Tibial nerve (tissue), 3 donors: Measurements from ENCODE around the gene CCNF.

Source experiments
- POLR2A ChIP-seq, 2 donors: fragments of 450-650 bp; IDR thresholded peaks; one replicate each; pipeline ENCODE4 v1.6.1; 2017; ENCODE audit warnings: antibody characterized with exemption in 2 of 2, mild to moderate bottlenecking in 2 of 2, moderate library complexity in 2 of 2
- TF ChIP-seq, protein P1 (sequence below), 5 experiments: fragments of 200-600 bp in 3 of 5; fragments of 450-650 bp in 2 of 5; sonication (generic) in 3 of 5; IDR thresholded peaks; one replicate each; pipeline ENCODE4 v1.5.1; 2016 to 2019; ENCODE audit warnings: antibody characterized with exemption in 5 of 5, mild to moderate bottlenecking in 3 of 5, moderate library complexity in 2 of 5

DNA sequence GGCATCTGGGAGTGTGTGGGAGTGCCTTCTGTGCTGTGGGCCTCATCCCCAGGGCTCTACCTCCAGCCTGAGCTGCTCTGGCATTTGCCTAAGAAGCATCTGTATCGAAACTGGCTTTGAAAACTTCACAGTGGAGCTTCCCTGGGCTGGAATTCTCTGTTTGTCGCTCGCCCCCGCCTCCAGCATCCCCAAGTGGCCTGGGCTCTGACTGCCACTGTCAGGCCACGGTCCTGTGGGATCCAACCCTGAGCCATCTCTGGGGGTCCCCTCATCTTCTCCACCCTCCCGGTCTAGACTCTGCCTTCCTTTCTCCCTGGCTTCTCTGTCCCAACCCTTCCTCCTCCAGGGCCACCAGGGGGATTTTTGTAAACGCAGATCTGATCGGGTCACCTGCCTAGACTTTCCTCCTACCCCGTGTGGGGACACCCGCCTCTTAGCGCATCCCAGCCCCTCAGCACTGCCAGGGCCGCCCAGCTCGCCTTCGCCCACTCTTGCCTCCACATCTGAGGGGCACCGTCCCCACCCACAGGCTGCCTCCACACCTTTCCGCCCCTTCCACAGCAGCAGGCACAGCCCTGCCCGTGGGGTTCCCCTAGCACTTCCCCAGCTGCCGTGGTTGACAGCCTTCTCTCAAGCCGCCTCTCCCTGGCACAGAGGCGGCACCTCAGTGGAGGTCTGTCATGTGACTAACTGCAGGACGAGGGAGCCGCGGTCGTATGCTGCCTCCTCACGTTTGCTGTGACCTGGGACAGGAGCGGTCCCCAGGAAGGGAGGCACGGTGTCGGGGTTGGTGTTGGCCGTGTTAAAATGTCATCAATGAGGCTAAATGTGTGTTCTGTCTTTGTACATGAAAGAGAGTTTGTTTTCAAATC lies 57.6 kb downstream of the CCNF start:
- TF ChIP-seq, protein P1, sequence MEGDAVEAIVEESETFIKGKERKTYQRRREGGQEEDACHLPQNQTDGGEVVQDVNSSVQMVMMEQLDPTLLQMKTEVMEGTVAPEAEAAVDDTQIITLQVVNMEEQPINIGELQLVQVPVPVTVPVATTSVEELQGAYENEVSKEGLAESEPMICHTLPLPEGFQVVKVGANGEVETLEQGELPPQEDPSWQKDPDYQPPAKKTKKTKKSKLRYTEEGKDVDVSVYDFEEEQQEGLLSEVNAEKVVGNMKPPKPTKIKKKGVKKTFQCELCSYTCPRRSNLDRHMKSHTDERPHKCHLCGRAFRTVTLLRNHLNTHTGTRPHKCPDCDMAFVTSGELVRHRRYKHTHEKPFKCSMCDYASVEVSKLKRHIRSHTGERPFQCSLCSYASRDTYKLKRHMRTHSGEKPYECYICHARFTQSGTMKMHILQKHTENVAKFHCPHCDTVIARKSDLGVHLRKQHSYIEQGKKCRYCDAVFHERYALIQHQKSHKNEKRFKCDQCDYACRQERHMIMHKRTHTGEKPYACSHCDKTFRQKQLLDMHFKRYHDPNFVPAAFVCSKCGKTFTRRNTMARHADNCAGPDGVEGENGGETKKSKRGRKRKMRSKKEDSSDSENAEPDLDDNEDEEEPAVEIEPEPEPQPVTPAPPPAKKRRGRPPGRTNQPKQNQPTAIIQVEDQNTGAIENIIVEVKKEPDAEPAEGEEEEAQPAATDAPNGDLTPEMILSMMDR (IDR thresholded peaks at IDR 0.05), result peak in 2 of 5 experiments; percentile 25 to 33
- TF ChIP-seq POLR2A (IDR thresholded peaks at IDR 0.05), result no peak
